NCI-H460 (cell line): ENCODE results near the gene CSGALNACT2. TPM values are rescaled to one million over a fixed set of nuclear protein-coding genes. Genes with fewer than 3 reads are reported as not detected.

Source experiments
- DNase-seq: peaks from one replicate; pipeline ENCODE4 v3.0.0-alpha.2; 2016; ENCODE audit warnings: low read depth; ENCODE audit errors: extremely low read depth
- total RNA-seq: library from RNA; depleted of rRNA; stranded (reverse); fragments of >200 nt; shearing (Covaris generic); gene quantifications from 2 replicates; pipeline ENCODE4 v1.2.3, GENCODE V29; 2014

The CSGALNACT2 gene
- total RNA-seq, 1 experiment from 2014 or later = 18.1 TPM

- no peak for DNase-seq
These were observed 14.7 kb upstream of the CSGALNACT2 start for GRCh38 chr10:43123361-43124093.

GRCh38 chr10:43124094-43124521 is 14.1 kb upstream of the CSGALNACT2 start:
- no peak for DNase-seq

GRCh38 chr10:43124574-43125273 is 13.5 kb upstream of the CSGALNACT2 start:
- DNase-seq = no peak

GRCh38 chr10:43125274-43125845 is 12.9 kb upstream of the CSGALNACT2 start:
- DNase-seq = no peak

GRCh38 chr10:43125881-43126731 is 12.1 kb upstream of the CSGALNACT2 start:
- DNase-seq = no peak

GRCh38 chr10:43126759-43127424 is 11.4 kb upstream of the CSGALNACT2 start:
- DNase-seq = no peak

- DNase-seq = no peak
These were observed 10.8 kb upstream of the CSGALNACT2 start for GRCh38 chr10:43127442-43127841.

GRCh38 chr10:43128331-43128730 is 9.9 kb upstream of the CSGALNACT2 start:
- DNase-seq = no peak

- DNase-seq = no peak
These were observed 9.1 kb upstream of the CSGALNACT2 start for GRCh38 chr10:43128958-43129706.

- no peak for DNase-seq
These were observed 7.5 kb upstream of the CSGALNACT2 start for GRCh38 chr10:43130770-43131171.

- no peak for DNase-seq
These were observed 7.0 kb upstream of the CSGALNACT2 start for GRCh38 chr10:43131256-43131655.

GRCh38 chr10:43131906-43132305 is 6.3 kb upstream of the CSGALNACT2 start:
- no peak for DNase-seq

GRCh38 chr10:43132867-43133787 is 5.1 kb upstream of the CSGALNACT2 start:
- no peak for DNase-seq

- no peak for DNase-seq
These were observed 3.9 kb upstream of the CSGALNACT2 start for GRCh38 chr10:43134126-43134905.

GRCh38 chr10:43135064-43135463 is 3.2 kb upstream of the CSGALNACT2 start:
- no peak for DNase-seq

GRCh38 chr10:43135656-43136055 is 2.6 kb upstream of the CSGALNACT2 start:
- no peak for DNase-seq

GRCh38 chr10:43136432-43136831 is 1.8 kb upstream of the CSGALNACT2 start:
- DNase-seq = no peak
